ENCODE measurements around the gene SHROOM3.

SHROOM3 gene

GRCh38 chr4:76527666-76528065 lies 92.6 kb downstream of the SHROOM3 start:
- no peaks in the 10 kb centered on the region for H3K4me1 ChIP-seq (ENCODE audit: insufficient read depth, insufficient read length)
- no peak overlapping the region for H3K4me3 ChIP-seq (ENCODE audit: insufficient read length, low read depth)
- no peaks in the 10 kb centered on the region for H3K9me3 ChIP-seq (ENCODE audit: insufficient read depth, low read length)
- H3K9ac ChIP-seq (ENCODE audit: insufficient read length, low read depth) = no peak overlapping the region
- TF ChIP-seq SUZ12 (IDR thresholded peaks at IDR 0.05; ENCODE audit: extremely low read depth, insufficient read depth, insufficient read length) = no peak
- no peak for TF ChIP-seq ZNF274 (IDR thresholded peaks at IDR 0.05; ENCODE audit: low read depth, low read length)
- no peak for TF ChIP-seq YY1 (IDR thresholded peaks at IDR 0.05; ENCODE audit: insufficient read depth, insufficient read length)
- no peaks in the 10 kb centered on the region for H3K27me3 ChIP-seq (ENCODE audit: insufficient read depth, insufficient read length)
- H3K36me3 ChIP-seq (ENCODE audit: insufficient read depth, insufficient read length, low read length) = no peaks in the 10 kb centered on the region
- DNase-seq (ENCODE audit: low read depth, low spot score) = no peak

- H3K9ac ChIP-seq (ENCODE audit: insufficient read length, low read depth) = no peak overlapping the region
- DNase-seq (ENCODE audit: low read depth, low spot score) = no peak
- H3K27me3 ChIP-seq (ENCODE audit: insufficient read depth, insufficient read length) = no peaks in the 10 kb centered on the region
- H3K4me1 ChIP-seq (ENCODE audit: insufficient read depth, insufficient read length) = no peaks in the 10 kb centered on the region
- no peaks in the 10 kb centered on the region for H3K9me3 ChIP-seq (ENCODE audit: insufficient read depth, low read length)
- H3K4me3 ChIP-seq (ENCODE audit: insufficient read length, low read depth) = no peak overlapping the region
- TF ChIP-seq YY1 (IDR thresholded peaks at IDR 0.05; ENCODE audit: insufficient read depth, insufficient read length) = no peak
- no peak for TF ChIP-seq SUZ12 (IDR thresholded peaks at IDR 0.05; ENCODE audit: extremely low read depth, insufficient read depth, insufficient read length)
- no peak for TF ChIP-seq ZNF274 (IDR thresholded peaks at IDR 0.05; ENCODE audit: low read depth, low read length)
- no peaks in the 10 kb centered on the region for H3K36me3 ChIP-seq (ENCODE audit: insufficient read depth, insufficient read length, low read length)
Measured at GRCh38 chr4:76531597-76531996, 96.6 kb downstream of the SHROOM3 start.

- Histone ChIP-seq H3K9me3 (ENCODE audit: insufficient read depth, low read length) (no peaks in the 10 kb centered on the region), H3K36me3 (ENCODE audit: insufficient read depth, insufficient read length, low read length) (no peaks in the 10 kb centered on the region), H3K4me1 (ENCODE audit: insufficient read depth, insufficient read length) (no peaks in the 10 kb centered on the region), H3K9ac (ENCODE audit: insufficient read length, low read depth) (no peak overlapping the region), H3K27me3 (ENCODE audit: insufficient read depth, insufficient read length) (no peaks in the 10 kb centered on the region), H3K4me3 (ENCODE audit: insufficient read length, low read depth) (no peak overlapping the region)
- DNase-seq (ENCODE audit: low read depth, low spot score) = no peak
- TF ChIP-seq ZNF274 (IDR thresholded peaks at IDR 0.05; ENCODE audit: low read depth, low read length) = no peak
- TF ChIP-seq SUZ12 (IDR thresholded peaks at IDR 0.05; ENCODE audit: extremely low read depth, insufficient read depth, insufficient read length) = no peak
- TF ChIP-seq YY1 (IDR thresholded peaks at IDR 0.05; ENCODE audit: insufficient read depth, insufficient read length) = no peak
Measured at GRCh38 chr4:76532805-76533204, 97.8 kb downstream of the SHROOM3 start.

GRCh38 chr4:76533314-76533713 lies 98.3 kb downstream of the SHROOM3 start:
- Histone ChIP-seq H3K9me3 (ENCODE audit: insufficient read depth, low read length) (no peaks in the 10 kb centered on the region), H3K27me3 (ENCODE audit: insufficient read depth, insufficient read length) (no peaks in the 10 kb centered on the region), H3K4me3 (ENCODE audit: insufficient read length, low read depth) (no peak overlapping the region), H3K4me1 (ENCODE audit: insufficient read depth, insufficient read length) (no peaks in the 10 kb centered on the region), H3K36me3 (ENCODE audit: insufficient read depth, insufficient read length, low read length) (no peaks in the 10 kb centered on the region), H3K9ac (ENCODE audit: insufficient read length, low read depth) (no peak overlapping the region)
- no peak for DNase-seq (ENCODE audit: low read depth, low spot score)
- TF ChIP-seq SUZ12 (IDR thresholded peaks at IDR 0.05; ENCODE audit: extremely low read depth, insufficient read depth, insufficient read length) = no peak

- Histone ChIP-seq H3K27me3 (ENCODE audit: insufficient read depth, insufficient read length) (no peaks in the 10 kb centered on the region), H3K4me3 (ENCODE audit: insufficient read length, low read depth) (no peak overlapping the region), H3K9ac (ENCODE audit: insufficient read length, low read depth) (no peak overlapping the region), H3K4me1 (ENCODE audit: insufficient read depth, insufficient read length) (no peaks in the 10 kb centered on the region), H3K36me3 (ENCODE audit: insufficient read depth, insufficient read length, low read length) (no peaks in the 10 kb centered on the region), H3K9me3 (ENCODE audit: insufficient read depth, low read length) (no peaks in the 10 kb centered on the region)
- TF ChIP-seq SUZ12 (IDR thresholded peaks at IDR 0.05; ENCODE audit: extremely low read depth, insufficient read depth, insufficient read length) = no peak
- TF ChIP-seq ZNF274 (IDR thresholded peaks at IDR 0.05; ENCODE audit: low read depth, low read length) = no peak
- no peak for TF ChIP-seq YY1 (IDR thresholded peaks at IDR 0.05; ENCODE audit: insufficient read depth, insufficient read length)
- no peak for DNase-seq (ENCODE audit: low read depth, low spot score)
Measured at GRCh38 chr4:76535603-76536372, 100.8 kb downstream of the SHROOM3 start.

- H3K4me1 ChIP-seq (ENCODE audit: insufficient read depth, insufficient read length) = no peaks in the 10 kb centered on the region
- TF ChIP-seq YY1 (IDR thresholded peaks at IDR 0.05; ENCODE audit: insufficient read depth, insufficient read length) (no peak), ZNF274 (IDR thresholded peaks at IDR 0.05; ENCODE audit: low read depth, low read length) (no peak), SUZ12 (IDR thresholded peaks at IDR 0.05; ENCODE audit: extremely low read depth, insufficient read depth, insufficient read length) (no peak)
- H3K9ac ChIP-seq (ENCODE audit: insufficient read length, low read depth) = no peak overlapping the region
- H3K4me3 ChIP-seq (ENCODE audit: insufficient read length, low read depth) = no peak overlapping the region
- no peak for DNase-seq (ENCODE audit: low read depth, low spot score)
- no peaks in the 10 kb centered on the region for H3K27me3 ChIP-seq (ENCODE audit: insufficient read depth, insufficient read length)
- H3K9me3 ChIP-seq (ENCODE audit: insufficient read depth, low read length) = no peaks in the 10 kb centered on the region
- H3K36me3 ChIP-seq (ENCODE audit: insufficient read depth, insufficient read length, low read length) = no peaks in the 10 kb centered on the region
Measured at GRCh38 chr4:76536373-76536689, 101.3 kb downstream of the SHROOM3 start.

GRCh38 chr4:76538296-76538695 lies 103.3 kb downstream of the SHROOM3 start:
- no peak overlapping the region for H3K4me3 ChIP-seq (ENCODE audit: insufficient read length, low read depth)
- H3K36me3 ChIP-seq (ENCODE audit: insufficient read depth, insufficient read length, low read length) = no peaks in the 10 kb centered on the region
- DNase-seq (ENCODE audit: low read depth, low spot score) = no peak
- H3K4me1 ChIP-seq (ENCODE audit: insufficient read depth, insufficient read length) = no peaks in the 10 kb centered on the region
- H3K9ac ChIP-seq (ENCODE audit: insufficient read length, low read depth) = no peak overlapping the region
- no peaks in the 10 kb centered on the region for H3K9me3 ChIP-seq (ENCODE audit: insufficient read depth, low read length)
- no peaks in the 10 kb centered on the region for H3K27me3 ChIP-seq (ENCODE audit: insufficient read depth, insufficient read length)
- TF ChIP-seq ZNF274 (IDR thresholded peaks at IDR 0.05; ENCODE audit: low read depth, low read length) = no peak
- no peak for TF ChIP-seq SUZ12 (IDR thresholded peaks at IDR 0.05; ENCODE audit: extremely low read depth, insufficient read depth, insufficient read length)
- TF ChIP-seq YY1 (IDR thresholded peaks at IDR 0.05; ENCODE audit: insufficient read depth, insufficient read length) = no peak

All from NT2/D1 (cell line).